ENCODE results near the gene TTC12. TPM values are rescaled to one million over a fixed set of nuclear protein-coding genes. Genes with fewer than 3 reads are reported as not detected.

TTC12 gene
- total and polyA plus RNA-seq, 9 of the 15 experiments (the other 6 are each of a cell fraction or from before 2014, with no cell fraction given): 5.1 to 19.9 (median 13.4) TPM

DNA sequence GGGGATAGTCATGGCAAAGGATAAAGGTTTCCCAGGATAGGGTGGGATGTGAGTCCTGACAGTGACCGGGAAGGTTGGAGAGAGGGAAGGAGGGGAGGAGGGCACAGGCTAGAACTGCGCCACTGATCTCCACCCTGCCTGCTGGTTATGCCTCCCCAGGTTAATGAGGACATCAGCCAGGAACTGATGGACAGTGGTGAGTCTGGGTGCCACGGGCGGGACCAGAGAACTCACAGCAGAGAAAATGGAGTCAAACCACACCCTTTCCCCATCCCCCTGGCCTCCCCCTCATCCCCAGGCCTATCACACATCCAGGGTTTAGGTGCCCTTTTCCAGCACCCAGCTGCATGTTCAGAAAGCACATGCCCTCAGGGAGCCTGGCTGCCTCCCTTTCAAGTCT lies 83.4 kb downstream of the TTC12 start (continued):
- TF ChIP-seq, protein P1, sequence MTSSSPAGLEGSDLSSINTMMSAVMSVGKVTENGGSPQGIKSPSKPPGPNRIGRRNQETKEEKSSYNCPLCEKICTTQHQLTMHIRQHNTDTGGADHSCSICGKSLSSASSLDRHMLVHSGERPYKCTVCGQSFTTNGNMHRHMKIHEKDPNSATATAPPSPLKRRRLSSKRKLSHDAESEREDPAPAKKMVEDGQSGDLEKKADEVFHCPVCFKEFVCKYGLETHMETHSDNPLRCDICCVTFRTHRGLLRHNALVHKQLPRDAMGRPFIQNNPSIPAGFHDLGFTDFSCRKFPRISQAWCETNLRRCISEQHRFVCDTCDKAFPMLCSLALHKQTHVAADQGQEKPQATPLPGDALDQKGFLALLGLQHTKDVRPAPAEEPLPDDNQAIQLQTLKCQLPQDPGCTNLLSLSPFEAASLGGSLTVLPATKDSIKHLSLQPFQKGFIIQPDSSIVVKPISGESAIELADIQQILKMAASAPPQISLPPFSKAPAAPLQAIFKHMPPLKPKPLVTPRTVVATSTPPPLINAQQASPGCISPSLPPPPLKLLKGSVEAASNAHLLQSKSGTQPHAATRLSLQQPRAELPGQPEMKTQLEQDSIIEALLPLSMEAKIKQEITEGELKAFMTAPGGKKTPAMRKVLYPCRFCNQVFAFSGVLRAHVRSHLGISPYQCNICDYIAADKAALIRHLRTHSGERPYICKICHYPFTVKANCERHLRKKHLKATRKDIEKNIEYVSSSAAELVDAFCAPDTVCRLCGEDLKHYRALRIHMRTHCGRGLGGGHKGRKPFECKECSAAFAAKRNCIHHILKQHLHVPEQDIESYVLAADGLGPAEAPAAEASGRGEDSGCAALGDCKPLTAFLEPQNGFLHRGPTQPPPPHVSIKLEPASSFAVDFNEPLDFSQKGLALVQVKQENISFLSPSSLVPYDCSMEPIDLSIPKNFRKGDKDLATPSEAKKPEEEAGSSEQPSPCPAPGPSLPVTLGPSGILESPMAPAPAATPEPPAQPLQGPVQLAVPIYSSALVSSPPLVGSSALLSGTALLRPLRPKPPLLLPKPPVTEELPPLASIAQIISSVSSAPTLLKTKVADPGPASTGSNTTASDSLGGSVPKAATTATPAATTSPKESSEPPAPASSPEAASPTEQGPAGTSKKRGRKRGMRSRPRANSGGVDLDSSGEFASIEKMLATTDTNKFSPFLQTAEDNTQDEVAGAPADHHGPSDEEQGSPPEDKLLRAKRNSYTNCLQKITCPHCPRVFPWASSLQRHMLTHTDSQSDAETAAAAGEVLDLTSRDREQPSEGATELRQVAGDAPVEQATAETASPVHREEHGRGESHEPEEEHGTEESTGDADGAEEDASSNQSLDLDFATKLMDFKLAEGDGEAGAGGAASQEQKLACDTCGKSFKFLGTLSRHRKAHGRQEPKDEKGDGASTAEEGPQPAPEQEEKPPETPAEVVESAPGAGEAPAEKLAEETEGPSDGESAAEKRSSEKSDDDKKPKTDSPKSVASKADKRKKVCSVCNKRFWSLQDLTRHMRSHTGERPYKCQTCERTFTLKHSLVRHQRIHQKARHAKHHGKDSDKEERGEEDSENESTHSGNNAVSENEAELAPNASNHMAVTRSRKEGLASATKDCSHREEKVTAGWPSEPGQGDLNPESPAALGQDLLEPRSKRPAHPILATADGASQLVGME (CRISPR knock-in tag; IDR thresholded peaks at IDR 0.05): no peak
- TF ChIP-seq EZH2 (IDR thresholded peaks at IDR 0.05; ENCODE audit: borderline replicate concordance, low read depth, low read length): no peak
- TF ChIP-seq ASH1L (IDR thresholded peaks at IDR 0.05; ENCODE audit: borderline replicate concordance, low read depth, partially characterized antibody): no peak
